Measurements from ENCODE around the gene KMT5B.
A peak's percentile ranks its signal among the peaks of the same experiment; 100 is the strongest.

KMT5B gene

DNA sequence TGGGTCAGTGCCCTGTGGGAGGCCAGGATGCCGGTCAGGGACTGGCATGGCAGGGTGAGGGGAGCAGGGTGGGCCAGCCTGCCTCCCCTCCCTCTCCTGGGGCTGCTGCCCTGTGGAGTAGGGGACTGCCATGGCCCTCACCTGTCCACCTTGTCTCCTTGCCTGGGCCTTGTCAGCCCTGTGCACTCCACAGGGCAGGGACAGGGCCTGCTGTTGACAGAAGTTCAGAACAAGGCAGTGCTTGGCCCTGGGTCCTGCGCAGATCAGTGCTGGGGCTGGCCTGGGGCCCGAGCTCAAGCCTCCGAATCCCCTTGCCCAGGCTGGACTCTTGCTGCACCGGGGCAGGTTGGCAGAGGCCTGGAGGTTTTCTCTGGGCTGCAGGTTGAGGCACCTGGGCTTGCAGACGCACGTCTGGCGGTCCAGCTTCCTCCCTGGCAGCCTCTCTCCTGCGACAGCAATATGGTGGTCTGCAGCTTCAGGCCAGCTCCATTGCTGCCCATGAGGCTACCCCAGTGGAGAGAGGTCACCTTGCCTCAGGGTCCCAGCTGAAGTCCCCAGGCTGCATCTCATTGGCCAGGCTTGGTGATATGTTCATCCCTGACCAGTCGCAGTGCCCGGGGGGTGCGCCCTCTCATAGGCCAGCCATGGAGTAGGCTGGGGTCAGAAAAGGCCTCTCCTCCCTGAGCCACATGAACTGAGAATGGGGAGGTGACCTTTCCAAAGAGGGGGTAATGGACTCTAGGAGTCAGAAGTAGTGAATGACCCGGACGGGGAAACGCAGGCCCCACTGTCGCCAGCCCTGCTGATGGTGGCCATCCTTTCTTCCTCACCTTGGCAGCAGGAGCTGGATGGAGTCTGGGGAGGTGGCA is 70.4 kb downstream of the KMT5B start:
- DNase-seq, result no peak

DNA sequence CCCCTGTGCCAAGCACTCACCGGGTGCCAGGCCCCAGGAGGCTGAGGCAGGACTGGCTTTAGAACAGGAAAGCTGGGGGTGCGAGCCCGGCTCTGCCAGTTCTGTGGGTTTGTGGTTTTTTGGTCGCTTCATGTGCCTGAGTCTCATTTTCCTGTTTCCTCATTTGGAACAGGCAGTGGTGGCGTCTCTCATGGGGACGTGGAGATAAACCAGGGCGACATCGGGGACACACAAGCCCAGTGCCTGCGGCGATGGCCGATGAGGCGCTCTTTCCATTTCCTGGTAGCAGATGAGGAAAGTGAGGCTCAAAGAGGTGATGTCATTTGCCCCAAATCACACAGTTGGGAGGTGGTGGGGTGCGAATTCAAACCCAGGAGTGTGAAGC is 71.1 kb downstream of the KMT5B start:
- DNase-seq, result no peak

GRCh38 chr11:68141246-68142027 is 71.7 kb downstream of the KMT5B start:
- no peak for DNase-seq

GRCh38 chr11:68140496-68141245 is 72.4 kb downstream of the KMT5B start:
- no peak for DNase-seq

GRCh38 chr11:68138237-68138636 is 74.9 kb downstream of the KMT5B start:
- DNase-seq, result no peak

GRCh38 chr11:68137833-68138232 is 75.3 kb downstream of the KMT5B start:
- no peak for DNase-seq

GRCh38 chr11:68136866-68137265 is 76.2 kb downstream of the KMT5B start:
- DNase-seq, result no peak

DNA sequence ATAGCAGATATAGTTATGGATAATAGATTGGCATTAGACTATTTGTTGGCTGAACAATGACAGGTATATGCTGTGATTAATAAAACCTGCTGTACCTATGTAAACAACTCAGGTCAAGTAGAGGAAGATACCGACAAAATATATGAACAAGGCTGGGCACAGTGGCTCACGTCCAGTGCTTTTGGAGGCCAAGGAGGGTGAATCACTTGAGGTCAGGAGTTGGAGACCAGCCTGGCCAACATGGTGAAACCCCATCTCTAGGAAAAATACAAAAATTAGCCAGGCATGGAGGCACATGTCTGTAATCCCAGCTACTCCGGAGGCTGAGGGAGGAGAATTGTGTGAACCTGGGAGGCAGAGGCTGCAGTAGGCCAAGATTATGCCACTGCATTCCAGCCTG is 77.9 kb downstream of the KMT5B start:
- DNase-seq, result no peak

GRCh38 chr11:68133761-68134160 is 79.3 kb downstream of the KMT5B start:
- DNase-seq, result no peak

DNA sequence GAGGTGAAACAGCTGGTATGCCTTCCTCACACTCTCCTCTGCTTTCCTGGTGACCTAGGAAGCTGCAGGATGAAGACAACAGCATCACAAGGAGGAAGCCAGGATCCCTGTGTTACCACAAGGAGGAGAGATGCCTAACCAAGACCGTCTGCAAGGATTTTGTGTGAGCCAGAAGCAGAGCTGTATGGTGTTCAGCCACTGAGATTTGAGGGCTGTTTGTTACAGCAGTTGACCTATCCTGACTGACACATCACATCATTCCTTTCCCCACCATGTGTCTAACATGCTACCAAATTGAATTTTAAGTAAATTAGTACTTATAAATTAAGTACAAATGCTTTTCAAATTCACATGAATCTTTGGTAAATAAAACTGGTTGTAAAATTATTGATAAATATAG is 83.0 kb downstream of the KMT5B start:
- no peak for DNase-seq

- DNase-seq, result no peak
Observed at GRCh38 chr11:68128682-68129327, 84.3 kb downstream of the KMT5B start.

DNA sequence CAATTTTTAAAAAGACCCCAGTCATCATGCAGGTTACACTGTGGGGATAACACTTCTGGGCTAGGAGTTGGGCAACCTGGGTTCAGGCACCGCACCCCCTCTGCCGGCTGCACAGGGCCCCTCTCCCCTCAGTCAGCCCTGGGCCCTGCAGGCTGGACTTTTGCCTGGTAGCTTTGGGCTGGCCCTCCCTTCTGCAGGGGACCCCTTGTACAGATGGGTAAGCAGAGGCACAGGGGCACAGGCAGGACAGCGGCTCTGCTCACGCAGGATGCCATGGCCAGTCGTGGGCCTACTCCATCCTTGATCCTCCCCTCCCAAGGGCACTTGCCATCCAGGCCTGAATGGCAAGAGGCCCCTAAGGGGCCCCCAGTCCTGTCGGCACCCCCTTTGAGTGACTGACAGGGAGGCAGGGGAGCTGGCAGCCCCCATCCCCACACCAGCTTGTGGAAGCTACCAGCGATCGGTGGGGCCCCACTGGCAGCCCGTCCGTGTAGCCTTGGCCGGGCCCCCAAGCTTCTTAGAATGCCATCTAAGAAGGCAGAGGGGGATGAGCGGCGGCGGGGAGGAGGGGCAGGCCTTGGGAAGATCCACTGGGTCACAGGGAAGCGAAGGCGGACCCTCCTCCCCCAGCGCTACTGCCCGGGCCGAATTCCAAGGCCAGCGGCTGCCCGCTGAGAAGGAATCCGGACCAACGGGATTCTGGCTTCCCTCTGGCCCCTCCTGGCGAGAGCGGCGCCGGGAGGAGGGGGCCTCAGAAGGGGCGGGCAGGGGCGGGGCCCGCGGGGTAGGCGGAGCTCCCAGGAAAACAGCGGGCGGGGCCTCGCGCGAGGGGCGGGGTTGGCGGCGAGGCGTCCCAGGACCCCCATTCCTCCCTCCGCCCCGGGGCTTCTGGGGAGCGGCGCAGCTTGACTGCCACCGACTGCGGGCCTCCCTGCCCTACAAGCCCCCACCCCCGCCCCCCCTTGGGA is 85.1 kb downstream of the KMT5B start:
- DNase-seq, result no peak

- no peak for DNase-seq
Observed at GRCh38 chr11:68125164-68125563, 87.9 kb downstream of the KMT5B start.

- DNase-seq, result no peak
Observed at GRCh38 chr11:68122936-68123539, 90.1 kb downstream of the KMT5B start.

- peak; percentile 88 for DNase-seq
Observed at GRCh38 chr11:68121067-68121899, 91.8 kb downstream of the KMT5B start, which contains the start of gene CHKA. TSS of gene CHKA (minus strand) at chr11:68121388. CDS start at chr11:68121177, 211 bp downstream.

- DNase-seq, result no peak
Observed at GRCh38 chr11:68120273-68121066, 92.6 kb downstream of the KMT5B start.

GRCh38 chr11:68118706-68119448 is 94.2 kb downstream of the KMT5B start:
- no peak for DNase-seq

DNA sequence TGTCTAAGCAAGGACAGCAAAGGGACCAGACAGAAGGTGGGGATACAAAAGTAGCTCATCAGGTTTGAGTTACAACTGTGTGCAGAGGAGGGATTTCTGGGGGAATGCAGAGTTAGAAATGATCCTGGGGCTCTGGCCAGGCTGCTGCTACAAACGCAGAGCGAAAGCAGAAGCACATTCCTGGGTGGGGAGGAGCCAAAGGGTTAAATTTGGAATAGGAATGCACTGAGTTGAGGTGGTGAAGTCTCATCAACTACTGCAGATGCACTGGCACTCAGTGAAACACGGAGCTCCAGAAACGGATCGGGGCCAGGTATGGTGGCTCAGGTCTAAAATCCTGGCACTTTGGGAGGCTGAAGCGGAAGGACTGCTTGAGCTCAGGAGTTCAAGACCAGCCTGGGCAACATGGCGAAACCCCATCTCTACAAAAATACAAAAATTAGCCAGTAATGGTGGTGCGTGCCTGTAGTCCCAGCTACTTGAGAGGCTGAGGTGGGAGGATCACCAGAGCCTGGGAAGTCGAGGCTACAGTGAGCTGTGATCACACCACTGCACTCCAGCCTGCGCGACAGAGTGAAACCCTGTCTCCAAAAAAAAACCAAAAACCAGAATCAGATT is 95.1 kb downstream of the KMT5B start:
- no peak for DNase-seq
